Epithelial cell of esophagus (primary cell): ENCODE measurements around the gene HAUS7.
A peak's percentile ranks its signal among the peaks of the same experiment; 100 is the strongest.

Experiments used
- DNase-seq: peaks from one replicate; pipeline ENCODE4 v3.0.0; 2010; ENCODE audit warnings: low read depth
- H3K4me3 ChIP-seq: 2 replicates; pipeline ENCODE4 v1.5.1; 2011; ENCODE audit warnings: mild to moderate bottlenecking, low read length, control low read depth
- CTCF ChIP-seq: IDR thresholded peaks from 2 replicates; pipeline ENCODE4 v1.5.1; 2011; ENCODE audit warnings: low read depth, mild to moderate bottlenecking, low read length, control low read depth, inconsistent platforms; ENCODE audit not compliant: insufficient read depth; ENCODE audit errors: missing control alignments

Gene HAUS7

GRCh38 chrX:153500676-153501280 lies 30.4 kb upstream of the HAUS7 start:
- no peak overlapping the region for H3K4me3 ChIP-seq
- TF ChIP-seq CTCF = no peak
- DNase-seq = no peak

- no peak overlapping the region for H3K4me3 ChIP-seq
- DNase-seq = no peak
- no peak for TF ChIP-seq CTCF
These were observed 29.5 kb upstream of the HAUS7 start for GRCh38 chrX:153499876-153500275.

GRCh38 chrX:153499341-153499740 lies 29.0 kb upstream of the HAUS7 start:
- DNase-seq = no peak
- no peak for TF ChIP-seq CTCF
- no peak overlapping the region for H3K4me3 ChIP-seq

- DNase-seq = no peak
- TF ChIP-seq CTCF = no peak
- no peak overlapping the region for H3K4me3 ChIP-seq
These were observed 28.1 kb upstream of the HAUS7 start for GRCh38 chrX:153498453-153498852.

GRCh38 chrX:153496590-153496959 lies 26.2 kb upstream of the HAUS7 start:
- DNase-seq = no peak
- TF ChIP-seq CTCF = no peak
- H3K4me3 ChIP-seq = no peak overlapping the region

GRCh38 chrX:153495903-153496589 lies 25.7 kb upstream of the HAUS7 start:
- no peak for TF ChIP-seq CTCF
- DNase-seq = no peak
- H3K4me3 ChIP-seq = no peak overlapping the region

- peak; percentile 12 for DNase-seq
- no peak overlapping the region for H3K4me3 ChIP-seq
- no peak for TF ChIP-seq CTCF
These were observed 25.0 kb upstream of the HAUS7 start for GRCh38 chrX:153495362-153495751.
